ENCODE measurements around the gene CTIF. TPM values are rescaled to one million over a fixed set of nuclear protein-coding genes. Genes with fewer than 3 reads are reported as not detected.

The CTIF gene
- total and polyA plus RNA-seq, 2 donors, result 1.7 to 11.3 TPM

- 92% methylated on average over 11 of the region's 11 CpGs for WGBS
- Histone ChIP-seq H3K9me3 (ENCODE audit: control insufficient read depth in 2 of 2, insufficient read depth in 1 of 2, low read length in 1 of 2) (no peaks in the 10 kb centered on the region), H3K4me1 (ENCODE audit: control insufficient read depth in 2 of 2, insufficient read depth in 2 of 2, low read length in 2 of 2) (no peaks in the 10 kb centered on the region), H3K36me3 (ENCODE audit: control insufficient read depth in 2 of 2, insufficient read depth in 2 of 2, low read length in 1 of 2) (no peaks in the 10 kb centered on the region), H3K4me3 (ENCODE audit: low read length in 2 of 2) (no peak overlapping the region), H3K27ac (ENCODE audit: low read depth in 1 of 2, low read length in 1 of 2) (no peak overlapping the region), H3K27me3 (ENCODE audit: control insufficient read depth in 2 of 2, insufficient read depth in 1 of 2, low read length in 1 of 2) (no peaks in the 10 kb centered on the region)
- DNase-seq (ENCODE audit: low read depth in 6 of 9, low spot score in 9 of 9), result no peak
Measured at GRCh38 chr18:48574667-48575300, 36.0 kb downstream of the CTIF start.

GRCh38 chr18:48575301-48575657, 36.4 kb downstream of the CTIF start:
- no peak for DNase-seq (ENCODE audit: low read depth in 6 of 9, low spot score in 9 of 9)
- Histone ChIP-seq H3K36me3 (ENCODE audit: control insufficient read depth in 2 of 2, insufficient read depth in 2 of 2, low read length in 1 of 2) (no peaks in the 10 kb centered on the region), H3K9me3 (ENCODE audit: control insufficient read depth in 2 of 2, insufficient read depth in 1 of 2, low read length in 1 of 2) (no peaks in the 10 kb centered on the region), H3K4me1 (ENCODE audit: control insufficient read depth in 2 of 2, insufficient read depth in 2 of 2, low read length in 2 of 2) (no peaks in the 10 kb centered on the region), H3K27ac (ENCODE audit: low read depth in 1 of 2, low read length in 1 of 2) (no peak overlapping the region), H3K4me3 (ENCODE audit: low read length in 2 of 2) (no peak overlapping the region), H3K27me3 (ENCODE audit: control insufficient read depth in 2 of 2, insufficient read depth in 1 of 2, low read length in 1 of 2) (no peaks in the 10 kb centered on the region)
- 94% methylated on average over 8 of the region's 8 CpGs for WGBS

GRCh38 chr18:48575658-48576456, 37.0 kb downstream of the CTIF start:
- Histone ChIP-seq H3K27me3 (ENCODE audit: control insufficient read depth in 2 of 2, insufficient read depth in 1 of 2, low read length in 1 of 2) (no peaks in the 10 kb centered on the region), H3K27ac (ENCODE audit: low read depth in 1 of 2, low read length in 1 of 2) (no peak overlapping the region)
- no peak for DNase-seq (ENCODE audit: low read depth in 6 of 9, low spot score in 9 of 9)

GRCh38 chr18:48576457-48576771, 37.6 kb downstream of the CTIF start:
- no peak overlapping the region for H3K4me3 ChIP-seq (ENCODE audit: low read length in 2 of 2)
- no peaks in the 10 kb centered on the region for H3K27me3 ChIP-seq (ENCODE audit: control insufficient read depth in 2 of 2, insufficient read depth in 1 of 2, low read length in 1 of 2)
- no peak overlapping the region for H3K27ac ChIP-seq (ENCODE audit: low read depth in 1 of 2, low read length in 1 of 2)
- no peaks in the 10 kb centered on the region for H3K9me3 ChIP-seq (ENCODE audit: control insufficient read depth in 2 of 2, insufficient read depth in 1 of 2, low read length in 1 of 2)
- no peaks in the 10 kb centered on the region for H3K36me3 ChIP-seq (ENCODE audit: control insufficient read depth in 2 of 2, insufficient read depth in 2 of 2, low read length in 1 of 2)
- H3K4me1 ChIP-seq (ENCODE audit: control insufficient read depth in 2 of 2, insufficient read depth in 2 of 2, low read length in 2 of 2), result no peaks in the 10 kb centered on the region
- WGBS, result 96% methylated on average over 11 of the region's 11 CpGs
- DNase-seq (ENCODE audit: low read depth in 6 of 9, low spot score in 9 of 9), result no peak

More at GRCh38 chr18:48575658-48576456, 37.0 kb downstream of the CTIF start:
- WGBS, result 96% methylated on average over 24 of the region's 24 CpGs
- Histone ChIP-seq H3K4me1 (ENCODE audit: control insufficient read depth in 2 of 2, insufficient read depth in 2 of 2, low read length in 2 of 2) (no peaks in the 10 kb centered on the region), H3K4me3 (ENCODE audit: low read length in 2 of 2) (no peak overlapping the region), H3K36me3 (ENCODE audit: control insufficient read depth in 2 of 2, insufficient read depth in 2 of 2, low read length in 1 of 2) (no peaks in the 10 kb centered on the region), H3K9me3 (ENCODE audit: control insufficient read depth in 2 of 2, insufficient read depth in 1 of 2, low read length in 1 of 2) (no peaks in the 10 kb centered on the region)

- H3K36me3 ChIP-seq (ENCODE audit: control insufficient read depth in 2 of 2, insufficient read depth in 2 of 2, low read length in 1 of 2), result no peaks in the 10 kb centered on the region
- no peaks in the 10 kb centered on the region for H3K9me3 ChIP-seq (ENCODE audit: control insufficient read depth in 2 of 2, insufficient read depth in 1 of 2, low read length in 1 of 2)
- H3K4me3 ChIP-seq (ENCODE audit: low read length in 2 of 2), result no peak overlapping the region
- no peak for DNase-seq (ENCODE audit: low read depth in 6 of 9, low spot score in 9 of 9)
- no peaks in the 10 kb centered on the region for H3K4me1 ChIP-seq (ENCODE audit: control insufficient read depth in 2 of 2, insufficient read depth in 2 of 2, low read length in 2 of 2)
- 97% methylated on average over 5 of the region's 5 CpGs for WGBS
- no peaks in the 10 kb centered on the region for H3K27me3 ChIP-seq (ENCODE audit: control insufficient read depth in 2 of 2, insufficient read depth in 1 of 2, low read length in 1 of 2)
- no peak overlapping the region for H3K27ac ChIP-seq (ENCODE audit: low read depth in 1 of 2, low read length in 1 of 2)
Measured at GRCh38 chr18:48577478-48578190, 38.8 kb downstream of the CTIF start.

GRCh38 chr18:48578289-48578688, 39.5 kb downstream of the CTIF start:
- no peak overlapping the region for H3K27ac ChIP-seq (ENCODE audit: low read depth in 1 of 2, low read length in 1 of 2)
- H3K4me3 ChIP-seq (ENCODE audit: low read length in 2 of 2), result no peak overlapping the region
- 94% methylated on average over 3 of the region's 3 CpGs for WGBS

GRCh38 chr18:48580066-48580465, 41.2 kb downstream of the CTIF start:
- no peak overlapping the region for H3K4me3 ChIP-seq (ENCODE audit: low read length in 2 of 2)
- no peaks in the 10 kb centered on the region for H3K27me3 ChIP-seq (ENCODE audit: control insufficient read depth in 2 of 2, insufficient read depth in 1 of 2, low read length in 1 of 2)
- WGBS, result 98% methylated on average over 7 of the region's 7 CpGs
- H3K4me1 ChIP-seq (ENCODE audit: control insufficient read depth in 2 of 2, insufficient read depth in 2 of 2, low read length in 2 of 2), result no peaks in the 10 kb centered on the region
- no peak overlapping the region for H3K27ac ChIP-seq (ENCODE audit: low read depth in 1 of 2, low read length in 1 of 2)
- no peaks in the 10 kb centered on the region for H3K9me3 ChIP-seq (ENCODE audit: control insufficient read depth in 2 of 2, insufficient read depth in 1 of 2, low read length in 1 of 2)
- no peak for DNase-seq (ENCODE audit: low read depth in 6 of 9, low spot score in 9 of 9)
- H3K36me3 ChIP-seq (ENCODE audit: control insufficient read depth in 2 of 2, insufficient read depth in 2 of 2, low read length in 1 of 2), result no peaks in the 10 kb centered on the region

More at GRCh38 chr18:48578289-48578688, 39.5 kb downstream of the CTIF start:
- Histone ChIP-seq H3K27me3 (ENCODE audit: control insufficient read depth in 2 of 2, insufficient read depth in 1 of 2, low read length in 1 of 2) (no peaks in the 10 kb centered on the region), H3K9me3 (ENCODE audit: control insufficient read depth in 2 of 2, insufficient read depth in 1 of 2, low read length in 1 of 2) (no peaks in the 10 kb centered on the region), H3K36me3 (ENCODE audit: control insufficient read depth in 2 of 2, insufficient read depth in 2 of 2, low read length in 1 of 2) (no peaks in the 10 kb centered on the region), H3K4me1 (ENCODE audit: control insufficient read depth in 2 of 2, insufficient read depth in 2 of 2, low read length in 2 of 2) (no peaks in the 10 kb centered on the region)
- no peak for DNase-seq (ENCODE audit: low read depth in 6 of 9, low spot score in 9 of 9)

- Histone ChIP-seq H3K4me1 (ENCODE audit: control insufficient read depth in 2 of 2, insufficient read depth in 2 of 2, low read length in 2 of 2) (no peaks in the 10 kb centered on the region), H3K9me3 (ENCODE audit: control insufficient read depth in 2 of 2, insufficient read depth in 1 of 2, low read length in 1 of 2) (no peaks in the 10 kb centered on the region), H3K4me3 (ENCODE audit: low read length in 2 of 2) (no peak overlapping the region), H3K36me3 (ENCODE audit: control insufficient read depth in 2 of 2, insufficient read depth in 2 of 2, low read length in 1 of 2) (no peaks in the 10 kb centered on the region), H3K27me3 (ENCODE audit: control insufficient read depth in 2 of 2, insufficient read depth in 1 of 2, low read length in 1 of 2) (no peaks in the 10 kb centered on the region), H3K27ac (ENCODE audit: low read depth in 1 of 2, low read length in 1 of 2) (no peak overlapping the region)
- WGBS, result 95% methylated on average over 10 of the region's 10 CpGs
- no peak for DNase-seq (ENCODE audit: low read depth in 6 of 9, low spot score in 9 of 9)
Measured at GRCh38 chr18:48580782-48581181, 42.0 kb downstream of the CTIF start.

- Histone ChIP-seq H3K27ac (ENCODE audit: low read depth in 1 of 2, low read length in 1 of 2) (no peak overlapping the region), H3K36me3 (ENCODE audit: control insufficient read depth in 2 of 2, insufficient read depth in 2 of 2, low read length in 1 of 2) (no peaks in the 10 kb centered on the region), H3K4me3 (ENCODE audit: low read length in 2 of 2) (no peak overlapping the region), H3K27me3 (ENCODE audit: control insufficient read depth in 2 of 2, insufficient read depth in 1 of 2, low read length in 1 of 2) (no peaks in the 10 kb centered on the region), H3K9me3 (ENCODE audit: control insufficient read depth in 2 of 2, insufficient read depth in 1 of 2, low read length in 1 of 2) (no peaks in the 10 kb centered on the region), H3K4me1 (ENCODE audit: control insufficient read depth in 2 of 2, insufficient read depth in 2 of 2, low read length in 2 of 2) (no peaks in the 10 kb centered on the region)
- WGBS, result 94% methylated on average over 4 of the region's 4 CpGs
- DNase-seq (ENCODE audit: low read depth in 6 of 9, low spot score in 9 of 9), result no peak
Measured at GRCh38 chr18:48581206-48581605, 42.4 kb downstream of the CTIF start.

Data from thymus (tissue), 11 donors.